Endothelial cell of umbilical vein (primary cell): ENCODE results near the gene METTL9. TPM values are rescaled to one million over a fixed set of nuclear protein-coding genes. Genes with fewer than 3 reads are reported as not detected.

ENCODE experiments used
- BruUV-seq: library from RNA; stranded (reverse); fragments of 400-500 nt; replicated peaks from 2 replicates; lab custom pipeline; 2021; lab: Mats Ljungman, UMichigan
- CTCF ChIA-PET: fragments of 300-600, 350-600 bp; sonication (Branson Sonifier 250); formaldehyde crosslinking; loops from one replicate; lab custom pipeline; 2021; ENCODE audit warnings: antibody characterized with exemption, inconsistent platforms; lab: Charles Lee
- POLR2A ChIA-PET: fragments of 300-600, 350-600 bp; sonication (Branson Sonifier 250); formaldehyde crosslinking; loops from one replicate; lab custom pipeline; 2021; ENCODE audit warnings: antibody characterized with exemption, inconsistent platforms; lab: Charles Lee
- DNase-seq: peaks from one replicate; pipeline ENCODE4 v3.0.0-alpha.2; 2011; ENCODE audit warnings: low read depth, low spot score
- FAIRE-seq: peaks from 2 replicates; lab custom pipeline; 2011; peaks lifted over from hg19 to GRCh38; lab: Jason Lieb, UNC
- H2AFZ ChIP-seq: 2 replicates; pipeline ENCODE4 v1.6.0; 2012; ENCODE audit warnings: low read depth, low read length, control low read depth, inconsistent platforms
- H3K27ac ChIP-seq: 2 replicates; pipeline ENCODE4 v1.5.1; 2011; ENCODE audit warnings: low read depth, mild to moderate bottlenecking, control low read depth, low read length, moderate library complexity; ENCODE audit not compliant: insufficient read depth
- H3K27me3 ChIP-seq, 2 experiments: 2 replicates each; pipeline versions ENCODE4 v1.6.0 to v1.6.1; 2011; ENCODE audit warnings: low read length in 2 of 2, mixed read lengths in 1 of 2; ENCODE audit not compliant: control insufficient read depth in 2 of 2, insufficient read depth in 2 of 2
- H3K36me3 ChIP-seq, 2 experiments: 2 replicates in 1 of 2; 3 replicates in 1 of 2; pipeline ENCODE4 v1.5.1; 2011; ENCODE audit warnings: low read length in 2 of 2, mild to moderate bottlenecking in 1 of 2, moderate library complexity in 1 of 2; ENCODE audit not compliant: control insufficient read depth in 2 of 2, insufficient read depth in 2 of 2; ENCODE audit errors: extremely low read depth in 1 of 2
- H3K4me1 ChIP-seq: 3 replicates; pipeline ENCODE4 v1.5.1; 2011; ENCODE audit warnings: mild to moderate bottlenecking, low read length; ENCODE audit not compliant: control insufficient read depth, insufficient read depth; ENCODE audit errors: extremely low read depth
- H3K4me2 ChIP-seq: 2 replicates; pipeline ENCODE4 v1.6.1; 2011; ENCODE audit warnings: low read length, control low read depth, mixed read lengths; ENCODE audit not compliant: insufficient read depth
- H3K4me3 ChIP-seq, 3 experiments: fragments of 200-600 bp in 1 of 3; sonication (generic), shearing (Covaris generic) in 1 of 3; replicated peaks in 1 of 3; 2 replicates each; pipeline ENCODE4 v1.5.1; 2011 to 2016; ENCODE audit warnings: control low read depth in 3 of 3, low read length in 3 of 3, mild to moderate bottlenecking in 2 of 3, inconsistent platforms in 1 of 3, low read depth in 1 of 3, moderate library complexity in 1 of 3; ENCODE audit not compliant: insufficient read depth in 1 of 3
- H3K79me2 ChIP-seq: 2 replicates; pipeline ENCODE4 v1.6.0; 2012; ENCODE audit warnings: low read length, inconsistent platforms; ENCODE audit not compliant: control insufficient read depth, insufficient read depth
- H3K9ac ChIP-seq: replicated peaks from 2 replicates; pipeline ENCODE3; 2011; ENCODE audit warnings: low read length, control low read depth; ENCODE audit not compliant: insufficient read depth; ENCODE audit errors: extremely low read depth
- H3K9me1 ChIP-seq: replicated peaks from 3 replicates; pipeline ENCODE4 v1.6.0; 2011; ENCODE audit warnings: mild to moderate bottlenecking, low read length; ENCODE audit not compliant: control insufficient read depth, insufficient read depth; ENCODE audit errors: extremely low read depth
- H3K9me3 ChIP-seq: replicated peaks from 2 replicates; pipeline ENCODE4 v1.5.1; 2012; ENCODE audit warnings: low read length, inconsistent platforms; ENCODE audit not compliant: control insufficient read depth, insufficient read depth
- H4K20me1 ChIP-seq: replicated peaks from 2 replicates; pipeline ENCODE3; 2011; ENCODE audit warnings: mild to moderate bottlenecking, low read length; ENCODE audit not compliant: control insufficient read depth, insufficient read depth; ENCODE audit errors: extremely low read depth
- CTCF ChIP-seq, 2 donors: IDR thresholded peaks; 1 replicate in 1 of 2; 2 replicates in 1 of 2; pipeline ENCODE4 v1.5.1; 2011; ENCODE audit warnings: low read length in 2 of 2, mild to moderate bottlenecking in 2 of 2, moderate library complexity in 2 of 2, control low read depth in 1 of 2, inconsistent platforms in 1 of 2, low read depth in 1 of 2; ENCODE audit not compliant: insufficient read depth in 1 of 2; ENCODE audit errors: extremely low read depth in 1 of 2
- EZH2 ChIP-seq: IDR thresholded peaks from 2 replicates; pipeline ENCODE4 v1.6.1; 2012; ENCODE audit warnings: borderline replicate concordance, low read depth, mild to moderate bottlenecking, moderate library complexity, low read length, inconsistent platforms; ENCODE audit not compliant: severe bottlenecking
- FOS ChIP-seq: IDR thresholded peaks from 2 replicates; pipeline ENCODE4 v1.6.1; 2011; ENCODE audit warnings: mild to moderate bottlenecking, low read length, moderate library complexity, borderline replicate concordance; ENCODE audit not compliant: insufficient read depth
- GATA2 ChIP-seq: IDR thresholded peaks from 2 replicates; pipeline ENCODE4 v1.7.0; 2011; ENCODE audit warnings: low read depth, mild to moderate bottlenecking, moderate library complexity, mixed read lengths, low read length; ENCODE audit not compliant: insufficient read length, insufficient read depth
- JUN ChIP-seq: IDR thresholded peaks from 2 replicates; pipeline ENCODE4 v1.6.1; 2011; ENCODE audit warnings: borderline replicate concordance, low read depth; ENCODE audit not compliant: insufficient read length, insufficient read depth
- MAX ChIP-seq: IDR thresholded peaks from 2 replicates; pipeline ENCODE4 v1.6.1; 2011; ENCODE audit not compliant: insufficient read depth, insufficient read length
- MYC ChIP-seq: IDR thresholded peaks from one replicate; pipeline ENCODE4 v1.6.1; 2011; ENCODE audit warnings: mild to moderate bottlenecking, low read depth, low read length
- POLR2A ChIP-seq: IDR thresholded peaks from 2 replicates; pipeline ENCODE4 v1.6.1; 2012; ENCODE audit warnings: low read depth, mild to moderate bottlenecking, control low read depth, low read length
- POLR2AphosphoS5 ChIP-seq: IDR thresholded peaks from 2 replicates; pipeline ENCODE4 v1.6.1; 2012; ENCODE audit warnings: low read depth, mild to moderate bottlenecking, control low read depth, low read length, moderate library complexity; ENCODE audit not compliant: insufficient read depth
- dilution Hi-C: fragments of 300-500 bp; cut with MboI; formaldehyde crosslinking; loops from one replicate; pipeline ENCODE4 v1.15.0; 2019; ENCODE audit warnings: low sequenced_read_pairs; ENCODE audit not compliant: extremely low pct_ligation_motif_present
- intact Hi-C: fragments of 100-400 bp; cut with micrococcal nuclease; formaldehyde crosslinking; loops from one replicate; pipeline ENCODE4 v1.10.0; 2022
- polyA plus RNA-seq, 4 experiments: library from polyadenylated mRNA; depleted of rRNA in 3 of 4; stranded (reverse) in 3 of 4; unstranded in 1 of 4; fragments of >200 nt; gene quantifications; 2 replicates each; pipeline versions ENCODE4 v1.2.1 to v1.2.3, GENCODE V29; 2011 to 2012; ENCODE audit warnings: missing spikeins in 1 of 4
- total RNA-seq: library from RNA; stranded (reverse); gene quantifications from 2 replicates; pipeline ENCODE4 v1.2.3, GENCODE V29; 2021

The METTL9 gene
- total and polyA plus RNA-seq, 2 donors (not counting 3 experiments of a cell fraction or from before 2014, with no cell fraction given): 53.8 to 121 TPM

DNA sequence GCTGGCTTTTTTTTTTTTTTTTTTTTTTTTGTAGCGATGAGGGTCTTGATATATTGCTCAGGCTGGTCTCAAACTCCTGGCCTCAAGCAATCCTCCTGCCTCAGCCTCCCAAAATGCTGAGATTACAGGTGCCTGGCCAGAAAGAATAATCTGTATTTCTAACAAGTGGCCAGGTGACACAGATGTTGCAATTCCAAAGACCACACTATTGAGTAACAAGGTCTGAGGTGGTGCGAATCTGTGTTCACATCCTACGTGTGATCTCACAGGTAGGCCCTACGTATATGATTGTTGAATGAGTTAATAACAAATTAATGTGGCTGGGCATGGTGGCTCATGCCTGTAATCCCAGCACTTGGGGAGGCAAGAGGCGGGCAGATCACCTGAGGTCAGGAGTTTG is 97.7 kb downstream of the METTL9 start:
- H3K9ac ChIP-seq: no peak overlapping the region
- H3K4me1 ChIP-seq: no peaks in the 10 kb centered on the region
- H3K4me2 ChIP-seq: no peak overlapping the region
- H3K9me1 ChIP-seq: no peaks in the 10 kb centered on the region
- H2AFZ ChIP-seq: no peak overlapping the region
- intact Hi-C loops: no loop called here
- H3K36me3 ChIP-seq: no peaks in the 10 kb centered on the region
- ChIA-PET CTCF (interaction anchor here (2.2 kb wide), 1 partner anchor 11 kb away, joined by 5 read pairs; no protein-coding TSS in a partner anchor), POLR2A (no interaction called here)
- TF ChIP-seq MYC: no peak
- TF ChIP-seq POLR2A: no peak
- no peak for TF ChIP-seq MAX
- TF ChIP-seq FOS: no peak
- TF ChIP-seq JUN: no peak
- no peak for TF ChIP-seq POLR2AphosphoS5
- no peak for TF ChIP-seq CTCF (IDR thresholded peaks at IDR 0.05; ENCODE audit: extremely low read depth in 1 of 2, insufficient read depth in 1 of 2, low read depth in 1 of 2, low read length in 2 of 2)
- TF ChIP-seq GATA2: no peak
- no peak for TF ChIP-seq EZH2
- no peaks in the 10 kb centered on the region for H3K9me3 ChIP-seq
- no peak for DNase-seq
- no peaks in the 10 kb centered on the region for H3K27me3 ChIP-seq
- no peaks in the 10 kb centered on the region for H4K20me1 ChIP-seq
- dilution Hi-C loops: no loop called here
- H3K4me3 ChIP-seq: no peak overlapping the region
- H3K79me2 ChIP-seq: no peaks in the 10 kb centered on the region
- no TSS peak for BruUV-seq
- no peak for FAIRE-seq
- H3K27ac ChIP-seq: no peak overlapping the region
